ENCODE data around the gene C19orf33.

- TF ChIP-seq CTCF (IDR thresholded peaks at IDR 0.05) (no peak), POLR2A (IDR thresholded peaks at IDR 0.05) (no peak)
Observed at GRCh38 chr19:38270587-38271167, 33.4 kb upstream of the C19orf33 start.

All from esophagus squamous epithelium (tissue), 4 donors.